Measurements from ENCODE around the gene DSG4.

- no peak for TF ChIP-seq CTCF (IDR thresholded peaks at IDR 0.05; ENCODE audit: borderline replicate concordance, extremely low read depth, low read length, poor library complexity, severe bottlenecking)
- no peak for TF ChIP-seq EZH2 (IDR thresholded peaks at IDR 0.05; ENCODE audit: borderline replicate concordance, low read depth, low read length, severe bottlenecking)
These were observed 16.7 kb downstream of the DSG4 start for GRCh38 chr18:31393286-31393685.
